GM15510 (cell line): ENCODE data around the gene CASZ1.

Source experiments
- POLR2A ChIP-seq: IDR thresholded peaks from 3 replicates; pipeline ENCODE4 v1.6.1; 2011; ENCODE audit warnings: borderline replicate concordance; ENCODE audit not compliant: insufficient read length; ENCODE audit errors: extremely low read depth

CASZ1 gene

DNA sequence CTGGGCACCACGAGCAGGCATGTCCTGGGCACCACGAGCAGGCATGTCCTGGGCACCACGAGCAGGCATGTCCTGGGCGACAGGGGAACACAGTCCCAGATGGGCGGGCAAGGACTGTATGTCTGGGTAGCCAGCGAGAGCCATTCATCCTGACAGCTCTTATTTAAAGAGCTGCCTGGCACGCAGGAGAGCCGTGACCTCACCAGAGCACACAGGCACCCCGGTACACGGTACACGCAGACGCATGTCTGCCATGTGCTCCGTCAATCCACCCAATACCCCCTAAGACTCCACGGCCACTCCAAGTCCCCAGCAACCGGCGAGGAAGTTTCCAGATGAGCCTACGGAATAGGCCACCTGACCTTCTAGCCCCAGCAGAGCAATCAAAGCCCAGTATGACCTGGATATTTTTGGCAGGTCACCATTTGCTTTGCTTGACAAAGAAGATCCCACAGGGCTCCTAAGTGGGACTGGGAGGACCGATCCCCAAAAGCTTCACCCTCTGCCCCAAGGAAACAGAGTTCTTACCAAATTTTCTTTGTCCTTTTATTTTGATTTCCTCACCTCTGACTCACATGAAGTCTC lies 51.7 kb downstream of the CASZ1 start:
- no peak for TF ChIP-seq POLR2A

DNA sequence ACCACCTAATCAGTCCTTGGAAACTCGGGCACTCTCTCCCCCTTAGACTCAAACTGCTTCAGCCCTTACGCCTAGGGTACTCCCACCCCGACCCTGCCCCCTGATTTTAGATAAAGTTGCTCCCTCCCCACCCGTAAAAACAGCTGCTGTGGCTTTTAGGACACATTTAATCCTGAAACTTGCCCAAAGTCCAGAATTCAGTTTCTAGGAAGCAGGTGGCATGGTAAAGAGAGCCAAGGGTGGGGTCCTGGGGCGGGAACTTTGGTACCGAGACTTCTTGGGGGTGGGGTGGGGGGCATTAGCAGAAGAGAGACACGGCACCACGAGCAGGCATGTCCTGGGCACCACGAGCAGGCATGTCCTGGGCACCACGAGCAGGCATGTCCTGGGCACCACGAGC lies 52.4 kb downstream of the CASZ1 start:
- TF ChIP-seq POLR2A = no peak

DNA sequence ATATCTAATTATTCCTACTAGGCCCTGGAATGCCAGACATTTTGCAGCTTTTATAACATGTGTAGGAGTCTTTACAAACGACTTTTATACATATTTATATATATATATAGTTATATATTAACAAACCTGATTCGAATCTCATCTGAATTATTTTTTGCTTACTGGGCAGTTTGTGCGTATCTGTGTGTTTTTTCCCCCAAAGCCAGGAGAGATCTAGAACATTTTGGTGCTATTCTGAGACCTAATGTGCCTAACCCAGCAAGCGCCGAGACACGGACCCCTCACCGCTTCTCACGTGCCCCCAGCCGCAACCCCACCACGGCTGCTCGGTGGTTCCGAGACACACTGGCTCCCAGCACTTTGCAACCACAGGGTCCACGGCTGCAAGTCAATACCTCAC lies 54.8 kb downstream of the CASZ1 start:
- TF ChIP-seq POLR2A = no peak

DNA sequence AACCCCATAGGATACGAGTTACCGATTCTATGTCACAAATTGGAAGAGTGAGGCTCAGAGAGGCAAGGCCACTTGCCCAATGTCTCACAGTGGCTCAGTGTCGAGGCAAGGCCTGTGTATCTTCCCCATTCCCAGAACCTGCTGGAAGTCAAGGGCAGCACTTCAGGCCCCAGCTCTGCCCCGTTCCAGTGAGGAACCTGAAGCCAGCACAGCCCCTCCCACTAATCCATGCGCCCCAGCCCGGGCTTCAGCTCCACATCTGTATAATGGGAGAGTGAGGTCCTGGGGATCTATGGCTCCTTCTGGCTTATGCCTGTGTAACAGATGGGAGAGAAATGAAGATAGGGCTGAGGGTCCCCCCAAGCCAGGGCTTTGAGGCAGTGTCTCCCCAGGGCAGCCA lies 56.3 kb downstream of the CASZ1 start:
- no peak for TF ChIP-seq POLR2A

DNA sequence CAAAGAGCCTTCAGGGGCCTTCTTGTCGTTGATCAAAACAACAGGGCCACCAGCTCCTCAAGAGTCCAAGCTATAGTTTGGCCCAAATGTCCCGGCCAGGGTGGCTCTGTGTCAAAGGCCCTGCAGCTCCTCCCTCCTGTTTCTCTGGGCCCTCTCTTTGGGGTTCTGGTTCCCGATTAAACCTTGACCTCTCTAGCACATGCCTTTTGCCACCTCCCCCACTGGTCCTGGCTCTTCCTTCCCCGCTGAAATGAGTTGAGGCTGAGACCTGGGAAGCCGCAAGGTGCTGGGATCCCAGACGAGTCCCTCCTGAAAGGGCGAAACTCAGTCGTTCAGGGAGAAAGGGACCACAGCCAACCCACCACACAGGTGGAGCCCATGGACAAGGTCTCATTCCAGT lies 56.9 kb downstream of the CASZ1 start:
- TF ChIP-seq POLR2A = no peak

DNA sequence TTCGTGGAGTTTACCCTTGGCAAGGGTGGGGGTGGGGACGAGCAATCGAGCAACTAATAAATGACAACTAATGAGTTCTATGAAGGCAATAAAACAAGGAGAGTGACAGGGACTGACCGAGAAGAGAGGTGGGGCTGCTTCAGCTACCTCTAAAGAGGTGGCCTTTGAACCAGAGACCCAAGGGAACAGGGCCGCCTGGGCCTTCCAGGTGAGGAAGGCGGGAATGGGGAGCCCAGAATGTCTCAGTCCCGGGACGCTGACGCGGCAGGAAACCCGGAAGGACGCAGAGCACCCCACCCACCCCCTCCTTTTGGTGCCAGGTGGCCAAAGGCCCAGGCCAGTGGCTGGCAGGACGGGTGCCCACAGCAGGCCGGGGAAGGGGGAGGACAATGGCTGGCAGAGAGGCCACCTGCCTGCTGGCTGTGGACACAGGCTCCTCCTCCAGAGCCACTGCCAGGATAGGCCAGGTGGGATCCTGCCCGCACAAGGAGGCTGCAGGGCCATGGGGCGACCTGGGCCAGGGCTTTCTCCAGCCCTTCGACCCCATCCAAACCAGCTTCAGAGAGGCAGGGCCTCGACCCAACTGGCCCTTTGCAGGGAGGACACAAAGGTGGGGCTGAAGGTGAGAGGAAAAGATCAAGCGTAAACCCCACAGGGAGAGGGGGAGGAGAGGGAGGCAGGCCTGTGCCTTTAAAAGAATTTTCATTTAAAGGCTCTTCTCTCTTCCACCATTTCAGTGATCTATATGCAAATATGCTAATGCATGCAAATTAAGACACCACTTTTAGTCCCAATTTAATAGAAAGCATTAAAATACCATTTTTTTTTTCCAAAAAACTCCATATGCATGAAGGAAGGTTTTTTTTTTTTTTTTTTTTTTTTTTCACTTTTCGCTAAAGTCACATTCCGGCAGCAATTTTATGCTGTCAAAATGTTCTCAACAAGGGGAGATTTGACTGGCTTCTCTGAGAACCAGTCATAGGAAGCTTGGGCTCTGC lies 58.1 kb downstream of the CASZ1 start:
- no peak for TF ChIP-seq POLR2A

DNA sequence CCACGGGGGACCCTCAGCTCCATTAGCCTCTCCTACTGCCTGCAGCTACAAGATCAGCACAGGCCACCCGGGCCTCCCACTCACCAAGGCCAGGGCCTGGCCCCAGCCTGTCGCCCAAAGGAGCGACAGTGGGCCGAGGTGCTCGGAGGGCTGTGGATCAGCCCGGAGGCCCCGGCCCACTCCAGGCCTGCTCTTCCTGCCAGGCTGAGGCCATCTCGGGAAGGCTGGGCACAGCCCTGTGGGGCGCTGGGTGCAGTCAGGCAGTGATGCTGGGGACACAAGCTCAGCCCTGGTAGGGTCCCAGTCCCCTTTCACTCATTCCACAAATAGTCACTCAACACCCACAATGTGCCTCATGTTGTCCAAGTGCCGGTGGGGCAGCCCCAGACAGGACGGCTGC lies 58.8 kb downstream of the CASZ1 start:
- TF ChIP-seq POLR2A = no peak

DNA sequence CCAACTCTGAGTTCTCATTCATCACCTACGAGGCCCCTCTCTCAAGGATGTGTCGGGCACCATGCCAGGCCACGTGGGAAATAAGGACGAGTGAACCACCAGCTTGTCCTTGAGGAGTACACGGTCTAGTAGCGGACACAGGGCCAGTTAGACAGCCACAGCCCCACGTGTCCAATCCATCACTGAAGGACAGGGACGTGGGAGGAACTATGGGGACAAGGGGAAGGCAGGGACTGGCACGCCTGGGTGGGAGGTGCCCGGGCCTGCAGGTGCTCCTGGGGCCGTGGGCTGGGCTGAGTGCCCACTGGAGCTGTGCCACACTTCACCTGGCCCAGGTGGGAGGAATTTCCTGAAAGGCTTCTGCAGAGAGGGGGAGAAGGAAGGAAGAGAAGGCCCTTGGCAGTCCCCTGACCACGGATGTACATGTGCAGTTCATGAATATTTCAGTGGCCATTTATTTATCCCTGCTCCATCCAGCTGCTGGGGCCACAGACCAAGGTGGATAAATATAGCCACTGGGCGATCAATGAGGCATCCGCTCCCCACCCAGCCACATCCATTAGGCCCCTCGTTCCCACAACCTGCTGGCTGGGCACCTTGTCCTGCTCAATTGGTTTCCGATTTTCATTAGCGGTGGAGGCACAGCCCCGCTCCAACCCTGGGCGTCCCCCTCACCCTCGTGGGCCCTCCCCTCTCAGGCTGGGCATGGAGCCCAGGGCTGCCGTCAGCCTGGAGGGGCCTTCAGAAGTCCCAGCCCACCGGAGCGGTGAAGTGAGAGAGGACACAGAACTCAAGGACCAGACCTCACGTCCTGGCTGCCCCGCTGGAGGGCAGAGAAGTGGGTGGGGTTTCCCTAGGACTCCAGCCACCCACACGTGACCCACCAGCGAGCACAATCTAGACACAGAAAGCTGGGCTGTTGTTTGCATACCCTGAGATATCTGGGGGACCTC lies 59.5 kb downstream of the CASZ1 start:
- TF ChIP-seq POLR2A = no peak

DNA sequence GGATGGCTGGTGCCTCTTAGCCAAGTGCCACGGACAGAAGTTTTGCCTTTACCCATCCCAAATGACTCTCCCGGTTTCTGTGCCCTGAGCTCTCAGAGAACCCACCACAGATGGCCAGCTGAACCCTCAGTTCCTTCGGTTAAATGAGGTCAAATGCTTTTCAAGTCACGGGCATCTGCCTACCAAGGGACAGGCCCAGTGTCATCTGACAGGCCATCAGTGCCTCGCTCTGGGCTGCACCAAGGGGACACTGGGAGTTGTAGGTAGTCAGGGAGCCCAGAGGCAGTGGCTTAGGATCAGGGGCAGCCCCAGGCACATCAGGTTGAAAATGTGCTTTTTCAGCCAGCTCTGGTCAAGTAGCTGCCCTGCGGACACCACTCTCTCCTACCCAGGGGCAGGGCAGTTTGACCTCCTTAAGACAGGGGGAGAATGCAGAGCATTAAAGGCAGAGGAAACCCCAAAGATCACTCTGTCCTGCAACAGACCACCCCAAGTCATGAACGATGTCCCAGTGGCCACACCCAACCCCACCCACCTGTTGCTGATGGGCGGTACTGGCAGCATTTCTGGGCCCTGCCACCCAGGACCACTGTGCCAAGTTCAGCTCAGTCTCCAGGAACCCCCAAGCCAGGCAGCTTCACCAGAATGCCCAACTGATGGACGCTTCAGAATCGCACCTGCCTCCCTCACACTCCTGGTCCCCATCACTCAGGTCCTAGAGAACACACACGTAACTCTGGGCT lies 60.7 kb downstream of the CASZ1 start:
- no peak for TF ChIP-seq POLR2A

DNA sequence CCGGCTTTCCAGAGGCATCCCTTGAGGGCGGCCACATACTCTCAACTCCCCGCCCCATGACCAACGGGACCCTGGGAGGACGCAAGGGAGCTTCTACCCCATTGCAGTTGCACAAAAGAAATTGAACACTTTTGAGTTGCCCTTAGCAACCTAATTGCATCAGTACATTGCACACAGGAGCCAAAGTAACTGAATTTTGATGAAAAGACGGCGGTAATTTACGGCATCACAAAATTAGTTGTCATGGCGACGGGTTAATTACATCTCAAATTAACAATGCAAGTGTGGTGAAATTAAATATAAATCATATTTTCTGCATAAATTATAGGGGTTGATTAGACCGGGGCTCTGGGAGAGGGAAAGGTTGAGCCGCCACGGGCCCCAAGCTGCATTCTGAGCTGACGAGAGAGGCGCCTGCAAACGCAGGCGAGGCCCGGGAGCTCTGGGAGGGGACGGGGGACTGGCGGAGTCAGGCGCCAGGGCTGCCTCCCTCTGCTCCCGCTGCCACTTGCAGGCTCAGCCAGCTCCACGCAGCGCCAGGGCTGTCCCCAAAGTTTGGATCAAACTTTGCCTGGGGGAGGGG lies 61.4 kb downstream of the CASZ1 start:
- no peak for TF ChIP-seq POLR2A

DNA sequence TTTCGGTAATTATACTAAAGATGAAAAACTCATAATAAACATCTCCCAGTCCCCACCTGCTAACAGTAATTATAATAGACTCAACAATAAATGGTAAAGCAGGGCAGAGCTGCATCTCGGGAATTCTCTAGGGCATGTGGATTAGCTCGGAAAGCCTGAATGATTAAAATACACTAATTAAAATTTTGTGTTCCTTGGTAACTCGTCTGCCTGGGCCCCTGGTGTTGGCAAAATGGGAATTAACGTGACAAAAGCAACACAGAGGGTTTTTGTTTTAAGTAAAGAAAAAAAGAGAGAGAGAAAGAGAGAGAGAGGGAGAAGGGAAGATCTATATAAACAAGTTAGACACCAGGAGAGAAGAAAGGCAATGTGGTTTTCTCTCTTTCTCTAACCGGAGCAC lies 62.1 kb downstream of the CASZ1 start:
- TF ChIP-seq POLR2A = no peak

DNA sequence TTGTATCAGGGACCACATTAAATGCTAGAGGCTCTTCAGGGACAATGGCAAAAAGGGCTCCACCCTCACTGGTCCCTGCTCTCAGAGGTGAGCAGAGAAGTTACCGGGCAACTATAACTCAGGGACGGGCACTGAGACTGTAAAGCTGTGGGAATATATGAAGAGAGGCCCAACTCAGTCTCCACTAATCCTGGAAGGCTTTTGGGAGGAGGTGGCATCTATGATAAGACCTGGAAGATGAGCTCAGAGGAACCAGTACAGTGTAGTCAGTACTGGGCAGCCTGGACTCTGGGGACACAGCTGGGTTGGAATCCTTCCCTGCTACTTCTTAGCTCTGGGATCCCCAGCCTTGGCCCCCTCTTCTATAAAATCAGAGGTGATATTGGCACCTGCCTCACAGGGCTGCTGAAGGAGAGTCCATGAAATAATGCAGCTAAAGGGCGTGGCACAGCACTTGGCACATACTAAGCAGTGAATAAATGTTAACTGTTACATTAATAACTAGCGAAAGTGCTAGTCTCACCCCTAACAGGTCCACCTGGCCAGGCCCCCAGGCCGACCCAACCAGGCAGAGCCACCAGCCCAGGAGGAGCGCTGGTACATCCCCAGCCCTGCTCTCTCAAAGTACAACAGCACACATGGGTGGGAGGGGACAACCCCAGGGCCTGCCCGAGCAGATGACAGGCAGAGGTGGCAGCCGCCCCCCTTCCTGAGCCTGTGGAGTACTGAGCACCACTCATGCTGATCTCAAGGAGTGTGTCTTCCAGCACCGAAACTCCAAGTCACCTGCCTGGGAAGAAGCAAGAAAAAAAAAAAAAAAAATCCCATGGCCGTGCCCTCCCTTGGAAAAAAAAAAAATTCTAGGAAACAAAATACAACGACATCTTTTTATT lies 62.7 kb downstream of the CASZ1 start:
- no peak for TF ChIP-seq POLR2A

DNA sequence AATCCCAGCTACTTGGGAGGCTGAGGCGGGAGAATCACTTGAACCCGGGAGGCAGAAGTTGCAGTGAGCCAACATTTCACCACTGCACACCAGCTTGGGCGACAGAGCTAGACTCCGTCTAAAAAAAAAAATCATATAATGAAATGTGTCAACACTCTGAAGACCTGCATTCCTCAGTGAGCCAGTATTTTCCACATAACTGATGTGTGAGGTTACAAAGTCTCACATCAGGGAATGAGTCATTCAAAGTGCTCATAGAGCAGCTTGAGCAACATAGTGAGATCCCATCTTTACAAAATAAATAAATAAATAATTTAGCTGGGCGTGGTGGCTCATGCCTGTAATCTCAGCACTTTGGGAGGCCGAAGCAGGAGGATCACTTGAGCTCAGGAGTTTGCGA lies 65.5 kb downstream of the CASZ1 start:
- no peak for TF ChIP-seq POLR2A

DNA sequence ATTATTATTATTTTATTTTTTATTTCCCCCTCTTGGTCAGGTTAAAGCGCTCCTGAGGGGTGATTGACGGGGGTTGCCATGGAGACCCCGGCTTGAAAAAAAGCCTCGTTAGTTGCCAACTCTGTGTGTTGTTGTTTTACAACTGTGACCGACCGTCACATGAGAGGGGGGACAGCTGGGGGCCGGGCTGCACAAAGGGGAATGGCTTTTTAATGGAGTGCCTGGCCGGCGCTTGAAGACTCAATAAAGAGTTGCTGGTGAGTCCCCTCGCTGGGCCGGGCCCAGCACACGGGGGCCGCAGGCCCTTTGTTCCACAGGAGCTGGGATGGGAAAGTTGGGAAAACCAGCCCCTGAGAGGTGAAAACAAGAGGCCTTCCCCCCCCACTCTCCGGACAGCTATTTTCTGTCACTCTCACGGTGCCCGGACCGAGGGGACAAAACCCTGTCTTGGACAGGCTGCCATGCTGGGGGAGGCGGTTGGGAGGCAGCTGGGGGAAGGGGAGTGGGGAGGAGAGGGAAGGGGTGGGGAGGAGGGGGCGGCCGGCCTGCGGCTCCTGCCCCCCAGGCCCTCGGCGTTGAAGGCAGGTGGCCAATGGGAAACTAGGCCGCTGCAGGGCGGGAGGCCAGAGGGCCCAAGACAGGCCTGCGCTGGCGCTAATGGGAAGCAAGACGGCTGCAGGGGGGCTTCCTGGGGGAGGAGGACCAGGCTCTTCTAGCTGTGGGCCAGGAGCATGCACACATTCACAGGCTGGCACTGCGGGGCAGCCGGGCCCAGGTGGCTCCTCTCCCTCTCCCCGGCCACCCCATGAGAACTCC lies 67.6 kb downstream of the CASZ1 start:
- no peak for TF ChIP-seq POLR2A
